Measurements from ENCODE around the gene BOLL. TPM values are rescaled to one million over a fixed set of nuclear protein-coding genes. Genes with fewer than 3 reads are reported as not detected.
"Not testable (repeated sequence)": the region's sequence is repeated elsewhere in the genome, so short reads cannot be mapped to it uniquely, and the experiment has no call there.

Gene BOLL, protein sequence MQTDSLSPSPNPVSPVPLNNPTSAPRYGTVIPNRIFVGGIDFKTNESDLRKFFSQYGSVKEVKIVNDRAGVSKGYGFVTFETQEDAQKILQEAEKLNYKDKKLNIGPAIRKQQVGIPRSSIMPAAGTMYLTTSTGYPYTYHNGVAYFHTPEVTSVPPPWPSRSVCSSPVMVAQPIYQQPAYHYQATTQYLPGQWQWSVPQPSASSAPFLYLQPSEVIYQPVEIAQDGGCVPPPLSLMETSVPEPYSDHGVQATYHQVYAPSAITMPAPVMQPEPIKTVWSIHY
- not detected in 2 replicates for total RNA-seq (2022)
- Bru-seq, nascent RNA = percentile 4 among the genes with signal in this experiment
- percentile 2 among the genes with signal in this experiment for BruChase-seq, experiment 1, labeled RNA remaining after a 6-hour chase
- not detected for BruChase-seq, experiment 2, labeled RNA remaining after a 2-hour chase
- long read RNA-seq = 0 reads

- no peak for DNase-seq (ENCODE audit: unreplicated experiment)
- Mint-ChIP-seq H3K27ac (ENCODE audit: low read depth, unreplicated experiment) (no peak within 1 kb of the TSS), H3K27me3 (ENCODE audit: insufficient read depth, unreplicated experiment) (no peaks in the 10 kb centered on the region), H3K9me3 (ENCODE audit: unreplicated experiment) (no peaks in the 10 kb centered on the region), H3K4me3 (ENCODE audit: unreplicated experiment) (no peak within 1 kb of the TSS), H3K4me1 (ENCODE audit: insufficient read depth, unreplicated experiment) (no peaks in the 10 kb centered on the region), H3K36me3 (ENCODE audit: insufficient read depth, unreplicated experiment) (peaks cover 6% of the 10 kb centered on the region)
- intact Hi-C loops (cut with micrococcal nuclease) = no loop called here
- no TSS peak for BruUV-seq (replicated peaks)
- no peak for TF ChIP-seq CTCF (IDR thresholded peaks at IDR 0.05; ENCODE audit: unreplicated experiment)
- CTCF ChIA-PET = no interaction called here
- POLR2A ChIA-PET = no interaction called here
These were observed at the start of gene BOLL for GRCh38 chr2:197784956-197785941. BOLL (minus strand) TSS chr2:197785319; CDS start chr2:197781850, 3,469 bp downstream.

DNA sequence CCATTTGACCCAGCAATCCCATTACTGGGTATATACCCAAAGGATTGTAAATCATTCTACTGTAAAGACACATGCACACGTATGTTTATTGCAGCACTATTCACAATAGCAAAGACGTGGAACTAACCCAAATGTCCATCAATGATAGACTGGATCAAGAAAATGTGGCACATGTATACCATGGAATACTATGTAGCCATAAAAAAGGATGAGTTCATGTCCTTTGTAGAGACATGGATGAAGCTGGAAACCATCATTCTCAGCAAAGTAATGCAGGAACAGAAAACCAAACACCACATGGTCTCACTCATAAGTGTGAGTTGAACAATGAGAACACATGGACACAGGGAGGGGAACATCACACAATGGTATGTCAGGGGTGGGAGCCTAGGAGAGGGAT is 49.7 kb upstream of the BOLL start:
- CTCF ChIA-PET; H3K27me3 Mint-ChIP-seq (ENCODE audit: insufficient read depth, unreplicated experiment); intact Hi-C loops (cut with micrococcal nuclease); DNase-seq (ENCODE audit: unreplicated experiment); H3K27ac Mint-ChIP-seq (ENCODE audit: low read depth, unreplicated experiment); POLR2A ChIA-PET; H3K9me3 Mint-ChIP-seq (ENCODE audit: unreplicated experiment); H3K4me3 Mint-ChIP-seq (ENCODE audit: unreplicated experiment); H3K36me3 Mint-ChIP-seq (ENCODE audit: insufficient read depth, unreplicated experiment); H3K4me1 Mint-ChIP-seq (ENCODE audit: insufficient read depth, unreplicated experiment); BruUV-seq (replicated peaks): not testable (repeated sequence)

DNA sequence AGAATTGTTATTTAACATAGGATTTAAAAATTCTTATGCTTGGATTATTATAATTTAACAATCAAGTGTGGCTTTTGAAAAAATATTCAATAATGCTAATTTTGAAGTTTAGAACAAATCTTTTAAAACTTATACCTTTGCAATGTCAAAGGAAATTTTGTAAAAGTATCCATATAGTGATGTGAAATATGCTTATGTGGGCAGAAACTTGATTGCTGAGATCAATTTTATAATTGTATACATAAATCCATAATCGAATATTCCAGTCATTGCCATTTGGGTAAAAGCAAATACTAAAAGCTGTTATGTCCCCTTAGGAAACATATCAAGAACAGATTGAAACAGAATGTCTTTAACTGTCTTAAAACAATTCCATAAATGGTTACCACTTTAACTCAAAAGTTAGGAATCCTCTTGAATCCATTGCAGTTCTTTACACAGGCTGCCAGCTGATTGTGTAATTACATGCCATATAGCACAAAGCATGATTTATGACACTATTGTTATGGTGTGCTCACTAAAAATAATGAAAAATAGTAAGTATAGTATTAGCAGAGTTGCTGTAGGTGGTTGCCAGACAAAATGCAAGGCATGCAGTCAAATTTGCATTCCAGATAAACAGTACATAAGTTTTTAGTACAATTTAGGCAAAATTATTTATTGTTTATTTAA is 43.5 kb upstream of the BOLL start:
- peaks cover 9% of the 10 kb centered on the region for H3K9me3 Mint-ChIP-seq (ENCODE audit: unreplicated experiment)
- POLR2A ChIA-PET = interaction anchor here (1.5 kb wide), 1 partner anchor 44 kb away, joined by 5 read pairs; no protein-coding TSS in a partner anchor
- no peak for TF ChIP-seq CTCF (IDR thresholded peaks at IDR 0.05; ENCODE audit: unreplicated experiment)
- H3K27me3 Mint-ChIP-seq (ENCODE audit: insufficient read depth, unreplicated experiment) = no peaks in the 10 kb centered on the region
- no TSS peak for BruUV-seq (replicated peaks)
- no peak overlapping the region for H3K27ac Mint-ChIP-seq (ENCODE audit: low read depth, unreplicated experiment)
- no peak overlapping the region for H3K4me3 Mint-ChIP-seq (ENCODE audit: unreplicated experiment)
- H3K4me1 Mint-ChIP-seq (ENCODE audit: insufficient read depth, unreplicated experiment) = peaks cover 5% of the 10 kb centered on the region
- CTCF ChIA-PET = interaction anchor here (1.1 kb wide), 1 partner anchor 16 kb away, joined by 3 read pairs; no protein-coding TSS in a partner anchor
- H3K36me3 Mint-ChIP-seq (ENCODE audit: insufficient read depth, unreplicated experiment) = no peaks in the 10 kb centered on the region
- DNase-seq (ENCODE audit: unreplicated experiment) = peak; percentile 55
- intact Hi-C loops (cut with micrococcal nuclease) = no loop called here

DNA sequence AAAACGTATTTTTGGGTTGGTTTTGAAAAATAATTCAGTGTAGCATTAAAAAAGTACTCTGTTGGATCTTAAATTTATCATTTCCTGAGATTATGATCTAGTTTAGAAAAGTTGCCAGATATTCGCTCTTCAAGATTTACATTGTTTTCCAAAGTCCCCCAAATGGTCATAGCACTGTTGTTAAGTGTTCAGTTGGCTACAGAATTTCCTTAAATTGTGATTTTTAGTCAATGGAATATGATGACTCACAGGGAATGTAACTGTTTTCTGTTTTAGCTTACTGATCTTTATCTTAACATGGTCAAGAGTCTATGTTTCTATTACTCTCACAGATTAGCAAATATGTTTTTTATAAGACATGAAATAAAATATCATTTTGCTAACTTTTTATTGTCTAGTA is 42.5 kb upstream of the BOLL start:
- no peak overlapping the region for H3K4me3 Mint-ChIP-seq (ENCODE audit: unreplicated experiment)
- H3K9me3 Mint-ChIP-seq (ENCODE audit: unreplicated experiment) = peaks cover 9% of the 10 kb centered on the region
- H3K27me3 Mint-ChIP-seq (ENCODE audit: insufficient read depth, unreplicated experiment) = no peaks in the 10 kb centered on the region
- H3K4me1 Mint-ChIP-seq (ENCODE audit: insufficient read depth, unreplicated experiment) = peaks cover 5% of the 10 kb centered on the region
- no peaks in the 10 kb centered on the region for H3K36me3 Mint-ChIP-seq (ENCODE audit: insufficient read depth, unreplicated experiment)
- intact Hi-C loops (cut with micrococcal nuclease) = no loop called here
- no peak overlapping the region for H3K27ac Mint-ChIP-seq (ENCODE audit: low read depth, unreplicated experiment)
- BruUV-seq (replicated peaks) = no TSS peak
- ChIA-PET CTCF (interaction anchor here (0.5 to 1.0 kb wide), 4 partner anchors 13 to 486 kb away, joined by 3 to 6 read pairs (median 3); no protein-coding TSS in a partner anchor), POLR2A (no interaction called here)
- TF ChIP-seq CTCF (IDR thresholded peaks at IDR 0.05; ENCODE audit: unreplicated experiment) = no peak
- DNase-seq (ENCODE audit: unreplicated experiment) = no peak

Data from MCF 10A (cell line).